Coronary artery (tissue), 2 donors: ENCODE measurements around the gene RFC3.

Experiments used
- DNase-seq: peaks from one replicate; pipeline ENCODE4 v3.0.0-alpha.2; 2017; ENCODE audit warnings: low spot score
- H3K27ac ChIP-seq, 2 donors: fragments of 200-600 bp; sonication (generic); one replicate each; pipeline ENCODE4 v1.5.1; 2016 to 2019
- H3K4me3 ChIP-seq: fragments of 200-600 bp; sonication (generic); 2 replicates; pipeline ENCODE4 v1.5.1; 2016; ENCODE audit warnings: mild to moderate bottlenecking, moderate library complexity
- TF ChIP-seq, protein P1 (sequence below): fragments of 200-600 bp; sonication (generic); IDR thresholded peaks from one replicate; pipeline ENCODE4 v1.5.1; 2019; ENCODE audit warnings: antibody characterized with exemption

RFC3 gene

GRCh38 chr13:33784738-33785137 lies 33.2 kb upstream of the RFC3 start:
- TF ChIP-seq, protein P1, sequence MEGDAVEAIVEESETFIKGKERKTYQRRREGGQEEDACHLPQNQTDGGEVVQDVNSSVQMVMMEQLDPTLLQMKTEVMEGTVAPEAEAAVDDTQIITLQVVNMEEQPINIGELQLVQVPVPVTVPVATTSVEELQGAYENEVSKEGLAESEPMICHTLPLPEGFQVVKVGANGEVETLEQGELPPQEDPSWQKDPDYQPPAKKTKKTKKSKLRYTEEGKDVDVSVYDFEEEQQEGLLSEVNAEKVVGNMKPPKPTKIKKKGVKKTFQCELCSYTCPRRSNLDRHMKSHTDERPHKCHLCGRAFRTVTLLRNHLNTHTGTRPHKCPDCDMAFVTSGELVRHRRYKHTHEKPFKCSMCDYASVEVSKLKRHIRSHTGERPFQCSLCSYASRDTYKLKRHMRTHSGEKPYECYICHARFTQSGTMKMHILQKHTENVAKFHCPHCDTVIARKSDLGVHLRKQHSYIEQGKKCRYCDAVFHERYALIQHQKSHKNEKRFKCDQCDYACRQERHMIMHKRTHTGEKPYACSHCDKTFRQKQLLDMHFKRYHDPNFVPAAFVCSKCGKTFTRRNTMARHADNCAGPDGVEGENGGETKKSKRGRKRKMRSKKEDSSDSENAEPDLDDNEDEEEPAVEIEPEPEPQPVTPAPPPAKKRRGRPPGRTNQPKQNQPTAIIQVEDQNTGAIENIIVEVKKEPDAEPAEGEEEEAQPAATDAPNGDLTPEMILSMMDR: no peak
- no peak for DNase-seq
- Histone ChIP-seq H3K4me3 (no peak overlapping the region), H3K27ac (no peak overlapping the region)

DNA sequence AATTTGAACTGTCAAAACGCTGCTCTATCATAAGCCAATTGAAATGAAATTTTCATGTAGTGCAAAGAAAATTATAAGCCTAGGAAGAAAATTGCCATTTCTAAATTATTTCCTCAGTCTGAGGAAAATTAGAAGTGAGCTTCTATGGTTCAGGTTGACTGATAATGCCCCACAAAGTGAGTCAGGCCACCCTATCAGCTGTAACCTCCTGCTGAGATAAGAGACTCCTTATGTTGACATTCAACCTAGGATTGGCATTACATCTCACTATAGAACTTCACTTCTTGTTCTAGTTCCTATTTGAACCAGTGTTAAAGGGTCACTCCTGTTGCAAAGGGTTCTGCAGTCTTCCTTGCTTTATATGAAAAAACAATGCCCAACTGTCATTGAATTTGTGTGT lies 32.6 kb upstream of the RFC3 start:
- TF ChIP-seq, protein P1: no peak
- Histone ChIP-seq H3K27ac (no peak overlapping the region), H3K4me3 (no peak overlapping the region)
- no peak for DNase-seq

- peak overlapping the region; percentile 57 for H3K4me3 ChIP-seq
- H3K27ac ChIP-seq: no peak overlapping the region
- DNase-seq: no peak
- TF ChIP-seq, protein P1: no peak
Measured at GRCh38 chr13:33787051-33787591, 30.8 kb upstream of the RFC3 start.

DNA sequence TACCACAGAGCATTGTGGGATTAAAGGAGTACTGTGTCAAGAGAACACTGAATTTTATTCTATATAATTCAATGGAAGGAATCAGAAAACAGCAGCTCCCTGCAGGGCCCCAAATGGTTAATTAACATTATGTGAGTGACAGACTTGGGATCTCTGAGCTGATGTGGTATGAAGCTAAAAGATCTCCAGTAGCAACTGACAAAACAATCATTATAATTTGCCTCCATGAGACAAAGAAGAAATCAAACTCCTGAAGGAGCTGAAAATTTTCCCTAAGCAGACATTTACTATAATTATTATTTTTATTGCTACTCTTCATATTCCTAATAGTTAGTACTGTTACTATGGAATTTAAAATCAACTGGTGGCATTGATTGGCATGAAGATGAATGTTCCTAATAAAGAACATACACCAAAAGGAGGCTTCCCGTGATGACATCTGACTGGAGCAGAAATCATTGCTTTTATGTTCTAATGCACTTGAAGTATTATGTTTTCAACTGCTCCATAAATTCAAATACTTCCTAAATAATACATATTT lies 28.8 kb upstream of the RFC3 start:
- no peak for DNase-seq
- TF ChIP-seq, protein P1: no peak
- H3K27ac ChIP-seq: no peak overlapping the region
- H3K4me3 ChIP-seq: no peak overlapping the region

DNA sequence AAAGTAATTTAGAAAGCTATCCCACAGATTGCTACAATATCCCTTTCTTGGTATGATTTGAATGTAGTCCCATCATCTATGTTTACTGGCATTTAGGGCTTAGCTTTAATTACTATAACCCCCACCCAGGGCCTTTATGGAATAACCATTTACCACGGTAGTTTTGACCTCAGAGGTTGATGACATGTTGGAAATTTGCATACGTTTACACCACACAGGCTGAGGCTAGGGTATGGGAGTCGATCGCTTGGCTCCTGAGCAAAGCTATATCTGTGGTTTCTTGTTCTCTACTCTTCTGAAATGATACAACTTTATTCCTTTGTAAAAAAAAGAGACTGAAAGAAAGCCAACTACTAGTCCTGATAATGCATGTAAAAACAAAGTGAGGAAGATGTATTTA lies 28.2 kb upstream of the RFC3 start:
- DNase-seq: no peak
- H3K4me3 ChIP-seq: no peak overlapping the region
- H3K27ac ChIP-seq: no peak overlapping the region
- TF ChIP-seq, protein P1: no peak

DNA sequence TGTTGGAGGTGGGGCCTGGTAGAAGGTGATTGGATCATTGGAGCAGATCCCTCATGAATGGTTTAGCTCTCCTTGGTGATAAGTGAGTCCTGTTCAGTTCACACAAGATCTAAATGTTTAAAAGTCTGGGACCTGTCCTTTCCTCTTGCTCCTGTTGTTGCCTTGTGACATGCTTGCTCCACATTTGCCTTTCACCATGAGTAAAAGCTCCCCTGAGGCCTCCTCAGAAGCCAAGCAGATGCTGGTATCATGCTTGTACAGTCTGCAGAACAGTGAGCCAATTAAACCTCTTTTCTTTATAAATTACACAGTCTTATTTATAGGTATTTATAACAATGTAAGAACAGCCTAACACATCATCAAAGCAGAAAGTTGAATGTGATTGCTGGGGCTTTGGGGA lies 24.2 kb upstream of the RFC3 start:
- no peak for DNase-seq
- Histone ChIP-seq H3K27ac (no peak overlapping the region), H3K4me3 (no peak overlapping the region)
- TF ChIP-seq, protein P1: no peak

GRCh38 chr13:33794576-33794975 lies 23.4 kb upstream of the RFC3 start:
- TF ChIP-seq, protein P1: no peak
- no peak overlapping the region for H3K27ac ChIP-seq
- H3K4me3 ChIP-seq: no peak overlapping the region
- DNase-seq: no peak
